HG02642 (cell line): ENCODE measurements around the gene CFAP410.
"Not testable (repeated sequence)": the region's sequence is repeated elsewhere in the genome, so short reads cannot be mapped to it uniquely, and the experiment has no call there.

Experiments used
- ATAC-seq: cut with Tn5 transposase; IDR thresholded peaks from one replicate; pipeline ENCODE4 v1.9.1; 2021; ENCODE audit warnings: mild to moderate bottlenecking; ENCODE audit not compliant: unreplicated experiment, poor library complexity

The CFAP410 gene

GRCh38 chr21:44319407-44320065 lies 19.7 kb downstream of the CFAP410 start:
- ATAC-seq, result no peak

GRCh38 chr21:44318489-44319285 lies 20.5 kb downstream of the CFAP410 start:
- no peak for ATAC-seq

- ATAC-seq, result no peak
These were observed 21.3 kb downstream of the CFAP410 start for GRCh38 chr21:44317871-44318270.

- ATAC-seq, result no peak
These were observed 21.9 kb downstream of the CFAP410 start for GRCh38 chr21:44317241-44317782.

- no peak for ATAC-seq
These were observed 22.8 kb downstream of the CFAP410 start for GRCh38 chr21:44316277-44316900.

- ATAC-seq, result no peak
These were observed 23.4 kb downstream of the CFAP410 start for GRCh38 chr21:44315691-44316203.

- ATAC-seq, result no peak
These were observed 24.6 kb downstream of the CFAP410 start for GRCh38 chr21:44314561-44314960.

GRCh38 chr21:44314128-44314527 lies 25.1 kb downstream of the CFAP410 start:
- ATAC-seq, result no peak

- no peak for ATAC-seq
These were observed 25.7 kb downstream of the CFAP410 start for GRCh38 chr21:44313451-44313850.

GRCh38 chr21:44312716-44313115 lies 26.5 kb downstream of the CFAP410 start:
- ATAC-seq, result no peak

GRCh38 chr21:44312089-44312488 lies 27.1 kb downstream of the CFAP410 start:
- no peak for ATAC-seq

- ATAC-seq, result no peak
These were observed 28.3 kb downstream of the CFAP410 start for GRCh38 chr21:44310628-44311507.

GRCh38 chr21:44306936-44307704 lies 32.1 kb downstream of the CFAP410 start:
- ATAC-seq, result no peak

- no peak for ATAC-seq
These were observed 33.5 kb downstream of the CFAP410 start for GRCh38 chr21:44305691-44306090.

GRCh38 chr21:44304877-44305293 lies 34.3 kb downstream of the CFAP410 start:
- ATAC-seq, result no peak

GRCh38 chr21:44304011-44304616 lies 35.1 kb downstream of the CFAP410 start:
- no peak for ATAC-seq

- no peak for ATAC-seq
These were observed 35.7 kb downstream of the CFAP410 start for GRCh38 chr21:44303490-44303981.

- ATAC-seq, result not testable (repeated sequence)
These were observed 36.4 kb downstream of the CFAP410 start for GRCh38 chr21:44302573-44303401.
